ENCODE measurements around the gene ELK4. TPM values are rescaled to one million over a fixed set of nuclear protein-coding genes. Genes with fewer than 3 reads are reported as not detected.
A peak's percentile ranks its signal among the peaks of the same experiment; 100 is the strongest.
"Not testable (repeated sequence)": the region's sequence is repeated elsewhere in the genome, so short reads cannot be mapped to it uniquely, and the experiment has no call there.

ELK4 gene
- total RNA-seq, 2 experiments from 2014 or later: 80.6 to 83.0 TPM

- Mint-ChIP-seq H3K4me3 (no peak overlapping the region), H3K9me3 (no peaks in the 10 kb centered on the region), H3K4me1 (peaks cover 7% of the 10 kb centered on the region), H3K36me3 (ENCODE audit: low read depth) (no peaks in the 10 kb centered on the region), H3K27me3 (peaks cover 31% of the 10 kb centered on the region), H3K27ac (no peak overlapping the region)
- ChIA-PET CTCF (interaction anchor here (0.8 to 9.7 kb wide), 2 partner anchors 45 to 106 kb away, joined by 3 to 257 read pairs; no protein-coding TSS in a partner anchor), POLR2A (interaction anchor here (1.0 kb wide), 1 partner anchor 45 kb away, joined by 4 read pairs; no protein-coding TSS in a partner anchor)
- no peak for DNase-seq
Measured at GRCh38 chr1:205636732-205637131, 4.9 kb upstream of the ELK4 start.

- not testable (repeated sequence) for H3K27ac Mint-ChIP-seq; H3K4me1 Mint-ChIP-seq; H3K9me3 Mint-ChIP-seq; H3K4me3 Mint-ChIP-seq; H3K36me3 Mint-ChIP-seq (ENCODE audit: low read depth); DNase-seq
- H3K27me3 Mint-ChIP-seq: peaks cover 28% of the 10 kb centered on the region
- POLR2A ChIA-PET: interaction anchor here (1.0 kb wide), 1 partner anchor 45 kb away, joined by 4 read pairs; no protein-coding TSS in a partner anchor
- CTCF ChIA-PET: interaction anchor here (0.8 to 9.7 kb wide), 2 partner anchors 44 to 105 kb away, joined by 3 to 257 read pairs; no protein-coding TSS in a partner anchor
Measured at GRCh38 chr1:205636138-205636530, 4.3 kb upstream of the ELK4 start.

- Mint-ChIP-seq H3K27me3 (peaks cover 15% of the 10 kb centered on the region), H3K36me3 (ENCODE audit: low read depth) (peaks cover 5% of the 10 kb centered on the region), H3K4me1 (peaks cover 23% of the 10 kb centered on the region), H3K27ac (no peak overlapping the region), H3K9me3 (no peaks in the 10 kb centered on the region), H3K4me3 (no peak overlapping the region)
- ChIA-PET POLR2A (interaction anchor here (1.2 to 6.1 kb wide), 4 partner anchors 20 to 115 kb away, joined by 4 to 165 read pairs (median 16); partner anchors contain the start of gene NUCKS1), CTCF (interaction anchor here (1.6 to 9.7 kb wide), 6 partner anchors 8 to 148 kb away, joined by 4 to 257 read pairs (median 22); no protein-coding TSS in a partner anchor)
- DNase-seq: no peak
Measured at GRCh38 chr1:205633421-205633976, 1.7 kb upstream of the ELK4 start.

GRCh38 chr1:205632669-205633169 is 908 bp upstream of the ELK4 start:
- ChIA-PET CTCF (interaction anchor here (0.8 to 9.7 kb wide), 20 partner anchors 9 to 147 kb away, joined by 3 to 257 read pairs (median 4); no protein-coding TSS in a partner anchor), POLR2A (interaction anchor here (0.6 to 6.1 kb wide), 24 partner anchors 10 to 422 kb away, joined by 3 to 165 read pairs (median 5); partner anchors contain the start of genes NUCKS1, PM20D1 and RAB29)
- H3K9me3 Mint-ChIP-seq: no peaks in the 10 kb centered on the region
- peaks cover 31% of the 10 kb centered on the region for H3K4me1 Mint-ChIP-seq
- H3K27me3 Mint-ChIP-seq: peaks cover 11% of the 10 kb centered on the region
- peaks cover 12% of the 10 kb centered on the region for H3K36me3 Mint-ChIP-seq (ENCODE audit: low read depth)
- peak overlapping the region; percentile 77 for H3K4me3 Mint-ChIP-seq
- H3K27ac Mint-ChIP-seq: peak overlapping the region; percentile 80
- no peak for DNase-seq

- H3K27ac Mint-ChIP-seq: peak overlapping the region; percentile 96
- CTCF ChIA-PET: interaction anchor here (1.2 to 9.7 kb wide), 9 partner anchors 8 to 107 kb away, joined by 4 to 257 read pairs (median 11); no protein-coding TSS in a partner anchor
- H3K27me3 Mint-ChIP-seq: no peaks in the 10 kb centered on the region
- POLR2A ChIA-PET: interaction anchor here (0.5 to 6.1 kb wide), 18 partner anchors 10 to 1198 kb away, joined by 3 to 165 read pairs (median 7); partner anchors contain the start of genes NUCKS1 and RAB29
- no peaks in the 10 kb centered on the region for H3K9me3 Mint-ChIP-seq
- peak overlapping the region; percentile 88 for H3K4me3 Mint-ChIP-seq
- H3K4me1 Mint-ChIP-seq: peaks cover 43% of the 10 kb centered on the region
- peak; percentile 87 for DNase-seq
- peaks cover 21% of the 10 kb centered on the region for H3K36me3 Mint-ChIP-seq (ENCODE audit: low read depth)
Measured at GRCh38 chr1:205631010-205631767, 622 bp downstream of the ELK4 start.

GRCh38 chr1:205630651-205631009 is 1.2 kb downstream of the ELK4 start:
- Mint-ChIP-seq H3K4me3 (peak overlapping the region; percentile 88), H3K27me3 (no peaks in the 10 kb centered on the region), H3K4me1 (peaks cover 49% of the 10 kb centered on the region), H3K27ac (peak overlapping the region; percentile 96), H3K9me3 (no peaks in the 10 kb centered on the region), H3K36me3 (ENCODE audit: low read depth) (peaks cover 26% of the 10 kb centered on the region)
- ChIA-PET POLR2A (interaction anchor here (0.5 to 6.1 kb wide), 15 partner anchors 9 to 1198 kb away, joined by 3 to 165 read pairs (median 7); partner anchors contain the start of genes NUCKS1 and RAB29), CTCF (interaction anchor here (2.7 to 9.7 kb wide), 3 partner anchors 26 to 39 kb away, joined by 26 to 257 read pairs (median 50); no protein-coding TSS in a partner anchor)
- no peak for DNase-seq

- no peak for DNase-seq
- Mint-ChIP-seq H3K27ac (peak overlapping the region; percentile 96), H3K27me3 (no peaks in the 10 kb centered on the region), H3K9me3 (no peaks in the 10 kb centered on the region), H3K36me3 (ENCODE audit: low read depth) (peaks cover 27% of the 10 kb centered on the region), H3K4me3 (peak overlapping the region; percentile 88), H3K4me1 (peaks cover 50% of the 10 kb centered on the region)
- ChIA-PET POLR2A (interaction anchor here (0.7 to 6.1 kb wide), 11 partner anchors 9 to 145 kb away, joined by 3 to 165 read pairs (median 7); partner anchors contain the start of genes NUCKS1 and RAB29), CTCF (interaction anchor here (0.6 to 9.7 kb wide), 4 partner anchors 26 to 100 kb away, joined by 3 to 257 read pairs (median 28); no protein-coding TSS in a partner anchor)
Measured at GRCh38 chr1:205630241-205630640, 1.6 kb downstream of the ELK4 start.

GRCh38 chr1:205629751-205630150 is 2.1 kb downstream of the ELK4 start:
- H3K36me3 Mint-ChIP-seq (ENCODE audit: low read depth): peaks cover 32% of the 10 kb centered on the region
- POLR2A ChIA-PET: interaction anchor here (1.1 to 6.1 kb wide), 5 partner anchors 8 to 145 kb away, joined by 3 to 165 read pairs (median 21); partner anchors contain the start of gene RAB29
- peak; percentile 21 for DNase-seq

GRCh38 chr1:205627956-205628355 is 3.9 kb downstream of the ELK4 start:
- DNase-seq: no peak
- Mint-ChIP-seq H3K27me3 (no peaks in the 10 kb centered on the region), H3K27ac (peak overlapping the region; percentile 35), H3K9me3 (no peaks in the 10 kb centered on the region), H3K36me3 (ENCODE audit: low read depth) (peaks cover 44% of the 10 kb centered on the region), H3K4me3 (no peak overlapping the region), H3K4me1 (peaks cover 54% of the 10 kb centered on the region)
- POLR2A ChIA-PET: interaction anchor here (6.1 kb wide), 1 partner anchor 35 kb away, joined by 165 read pairs; no protein-coding TSS in a partner anchor
- CTCF ChIA-PET: interaction anchor here (9.7 kb wide), 1 partner anchor 36 kb away, joined by 257 read pairs; no protein-coding TSS in a partner anchor

More at GRCh38 chr1:205629751-205630150, 2.1 kb downstream of the ELK4 start:
- peaks cover 54% of the 10 kb centered on the region for H3K4me1 Mint-ChIP-seq
- CTCF ChIA-PET: interaction anchor here (0.6 to 9.7 kb wide), 3 partner anchors 28 to 101 kb away, joined by 3 to 257 read pairs (median 7); no protein-coding TSS in a partner anchor
- H3K27me3 Mint-ChIP-seq: no peaks in the 10 kb centered on the region
- no peaks in the 10 kb centered on the region for H3K9me3 Mint-ChIP-seq
- H3K27ac Mint-ChIP-seq: peak overlapping the region; percentile 96
- H3K4me3 Mint-ChIP-seq: peak overlapping the region; percentile 88

- peak overlapping the region; percentile 47 for H3K27ac Mint-ChIP-seq
- H3K4me3 Mint-ChIP-seq: peak overlapping the region; percentile 16
- CTCF ChIA-PET: no interaction called here
- no peak for DNase-seq
- H3K4me1 Mint-ChIP-seq: peaks cover 47% of the 10 kb centered on the region
- peaks cover 53% of the 10 kb centered on the region for H3K36me3 Mint-ChIP-seq (ENCODE audit: low read depth)
- no peaks in the 10 kb centered on the region for H3K9me3 Mint-ChIP-seq
- no peaks in the 10 kb centered on the region for H3K27me3 Mint-ChIP-seq
- POLR2A ChIA-PET: no interaction called here
Measured at GRCh38 chr1:205626216-205626615, 5.6 kb downstream of the ELK4 start.

GRCh38 chr1:205623646-205624045 is 8.2 kb downstream of the ELK4 start:
- H3K4me1 Mint-ChIP-seq: peaks cover 34% of the 10 kb centered on the region
- H3K4me3 Mint-ChIP-seq: no peak overlapping the region
- no peaks in the 10 kb centered on the region for H3K27me3 Mint-ChIP-seq
- H3K9me3 Mint-ChIP-seq: no peaks in the 10 kb centered on the region
- CTCF ChIA-PET: interaction anchor here (1.1 to 1.3 kb wide), 2 partner anchors 8 to 32 kb away, joined by 3 to 6 read pairs; partner anchors contain the start of gene ELK4
- peaks cover 70% of the 10 kb centered on the region for H3K36me3 Mint-ChIP-seq (ENCODE audit: low read depth)
- no peak overlapping the region for H3K27ac Mint-ChIP-seq
- POLR2A ChIA-PET: interaction anchor here (1.2 kb wide), 1 partner anchor 151 kb away, joined by 3 read pairs; no protein-coding TSS in a partner anchor
- DNase-seq: no peak

- peaks cover 15% of the 10 kb centered on the region for H3K4me1 Mint-ChIP-seq
- no peak for DNase-seq
- no peaks in the 10 kb centered on the region for H3K9me3 Mint-ChIP-seq
- POLR2A ChIA-PET: interaction anchor here (2.7 kb wide), 1 partner anchor 10 kb away, joined by 9 read pairs; no protein-coding TSS in a partner anchor
- H3K27ac Mint-ChIP-seq: no peak overlapping the region
- CTCF ChIA-PET: interaction anchor here (1.0 kb wide), 1 partner anchor 28 kb away, joined by 4 read pairs; no protein-coding TSS in a partner anchor
- peaks cover 69% of the 10 kb centered on the region for H3K36me3 Mint-ChIP-seq (ENCODE audit: low read depth)
- no peaks in the 10 kb centered on the region for H3K27me3 Mint-ChIP-seq
- H3K4me3 Mint-ChIP-seq: no peak overlapping the region
Measured at GRCh38 chr1:205620269-205620668, 11.5 kb downstream of the ELK4 start.
